Measurements from ENCODE around the gene PDE8A. TPM values are rescaled to one million over a fixed set of nuclear protein-coding genes. Genes with fewer than 3 reads are reported as not detected.
A peak's percentile ranks its signal among the peaks of the same experiment; 100 is the strongest.
"Not testable (repeated sequence)": the region's sequence is repeated elsewhere in the genome, so short reads cannot be mapped to it uniquely, and the experiment has no call there.

PDE8A gene
- total and polyA plus RNA-seq, 10 of the 15 experiments (the other 5 are each of a cell fraction or from before 2014, with no cell fraction given): 6.7 to 69.2 (median 27.2) TPM

- TF ChIP-seq E2F8 (IDR thresholded peaks at IDR 0.05; ENCODE audit: low read depth, partially characterized antibody) (no peak), BHLHE40 (IDR thresholded peaks at IDR 0.05; ENCODE audit: borderline replicate concordance in 1 of 2, low read depth in 2 of 2, low read length in 1 of 2) (no peak), RCOR1 (conservative IDR thresholded peaks at IDR 0.05; ENCODE audit: low read depth, low read length) (no peak), SUPT20H (IDR thresholded peaks at IDR 0.05; ENCODE audit: borderline replicate concordance, control insufficient read depth, low read depth, low read length) (no peak)
These were observed 3.5 kb downstream of the PDE8A start (continued) for GRCh38 chr15:84985158-84985557.

- in situ Hi-C loops (cut with MboI); FAIRE-seq; H3K9ac ChIP-seq (ENCODE audit: control insufficient read depth, insufficient read depth, low read length); intact Hi-C loops (cut with micrococcal nuclease; ENCODE audit: unreplicated experiment); H3K9me3 ChIP-seq (replicated peaks; ENCODE audit: control insufficient read depth, insufficient read depth, low read length); H3K36me3 ChIP-seq (ENCODE audit: control insufficient read depth in 2 of 2, insufficient read depth in 2 of 2, low read length in 1 of 2); DNase-seq (ENCODE audit: low read depth, low spot score); ATAC-seq; H3K4me3 ChIP-seq; BruUV-seq (replicated peaks); H3K27me3 ChIP-seq (replicated peaks in 1 of 2; ENCODE audit: control insufficient read depth in 2 of 2, insufficient read depth in 2 of 2, low read length in 1 of 2); H4K20me1 ChIP-seq (ENCODE audit: control insufficient read depth, insufficient read depth); H2AFZ ChIP-seq (ENCODE audit: control insufficient read depth, low read depth, low read length): not testable (repeated sequence)
- Histone ChIP-seq H3K4me2 (ENCODE audit: control insufficient read depth, insufficient read depth) (peak overlapping the region; percentile 26; the same call in 1 of the 2 replicates), H3K27ac (ENCODE audit: control insufficient read depth, insufficient read depth) (peak overlapping the region; percentile 71; the same call in 1 of the 2 replicates), H3K79me2 (ENCODE audit: control insufficient read depth, insufficient read depth, low read length) (peaks cover 97% of the 10 kb centered on the region), H3K4me1 (ENCODE audit: control insufficient read depth, insufficient read depth, low read length) (peaks cover 43% of the 10 kb centered on the region)
- WGBS (ENCODE audit: insufficient coverage, insufficient replicate concordance, low lambda C conversion rate, missing lambda C conversion rate): 92% methylated on average over 9 of the region's 9 CpGs
- TF ChIP-seq MLLT1 (IDR thresholded peaks at IDR 0.05): peak; percentile 57
- ChIA-PET CTCF (interaction anchor here (1.0 to 3.8 kb wide), 8 partner anchors 9 to 252 kb away, joined by 3 to 23 read pairs (median 6); no protein-coding TSS in a partner anchor), RAD21 (ENCODE audit: unreplicated experiment) (interaction anchor here (0.6 to 3.2 kb wide), 8 partner anchors 18 to 165 kb away, joined by 3 to 29 read pairs (median 4); no protein-coding TSS in a partner anchor), SMC1A (ENCODE audit: uncharacterized antibody, unreplicated experiment) (interaction anchor here (1.0 to 5.8 kb wide), 14 partner anchors 10 to 76 kb away, joined by 3 to 49 read pairs (median 15); no protein-coding TSS in a partner anchor), POLR2A (interaction anchor here (0.5 to 3.4 kb wide), 8 partner anchors 16 to 440 kb away, joined by 3 to 34 read pairs (median 6); no protein-coding TSS in a partner anchor)
These were observed 5.7 kb downstream of the PDE8A start for GRCh38 chr15:84987351-84987750.
